HG03045 (cell line): ENCODE measurements around the gene POU3F1.
"Not testable (repeated sequence)": the region's sequence is repeated elsewhere in the genome, so short reads cannot be mapped to it uniquely, and the experiment has no call there.

Source experiments
- ATAC-seq: cut with Tn5 transposase; IDR thresholded peaks from one replicate; pipeline ENCODE4 v1.9.1; 2021; ENCODE audit warnings: mild to moderate bottlenecking, moderate library complexity; ENCODE audit not compliant: unreplicated experiment

POU3F1 gene

GRCh38 chr1:38050397-38051078, 3.9 kb upstream of the POU3F1 start:
- ATAC-seq = no peak

GRCh38 chr1:38047603-38048141, 1.1 kb upstream of the POU3F1 start:
- no peak for ATAC-seq

GRCh38 chr1:38046884-38047602, 450 bp upstream of the POU3F1 start:
- ATAC-seq = peak; percentile 64

GRCh38 chr1:38045401-38046332, 926 bp downstream of the POU3F1 start:
- ATAC-seq = no peak

- ATAC-seq = no peak
Measured at GRCh38 chr1:38044221-38045215, 2.1 kb downstream of the POU3F1 start.

GRCh38 chr1:38043036-38043747, 3.4 kb downstream of the POU3F1 start:
- ATAC-seq = no peak

- ATAC-seq = no peak
Measured at GRCh38 chr1:38041936-38042834, 4.4 kb downstream of the POU3F1 start.

- ATAC-seq = no peak
Measured at GRCh38 chr1:38039331-38040088, 7.1 kb downstream of the POU3F1 start.

GRCh38 chr1:38038861-38039260, 7.7 kb downstream of the POU3F1 start:
- no peak for ATAC-seq

- ATAC-seq = no peak
Measured at GRCh38 chr1:38037221-38037939, 9.2 kb downstream of the POU3F1 start.

GRCh38 chr1:38034871-38035270, 11.7 kb downstream of the POU3F1 start:
- ATAC-seq = no peak

- not testable (repeated sequence) for ATAC-seq
Measured at GRCh38 chr1:38032992-38033391, 13.6 kb downstream of the POU3F1 start.

- no peak for ATAC-seq
Measured at GRCh38 chr1:38031513-38031866, 15.1 kb downstream of the POU3F1 start.

GRCh38 chr1:38030596-38031512, 15.7 kb downstream of the POU3F1 start:
- no peak for ATAC-seq

GRCh38 chr1:38029685-38030511, 16.7 kb downstream of the POU3F1 start:
- peak; percentile 38 for ATAC-seq
